LHCN-M2 (cell line): Measurements from ENCODE around the gene RPS23. TPM values are rescaled to one million over a fixed set of nuclear protein-coding genes. Genes with fewer than 3 reads are reported as not detected.

ENCODE experiments used
- DNase-seq: peaks from one replicate; pipeline ENCODE4 v3.0.0-alpha.2; 2012; ENCODE audit warnings: low read depth
- polyA plus RNA-seq: library from polyadenylated mRNA; unstranded; fragments of >200 nt; gene quantifications from one replicate; pipeline ENCODE4 v1.2.1, GENCODE V29; 2012; ENCODE audit warnings: missing spikeins
- total RNA-seq: library from RNA; depleted of rRNA; stranded (reverse); fragments of >200 nt; gene quantifications from 2 replicates; pipeline ENCODE4 v1.2.3, GENCODE V29; 2014; rRNA removed

Gene RPS23
- 1,596 and 2,071 TPM in 2 replicates for total RNA-seq
- 3,896 TPM for polyA plus RNA-seq

DNA sequence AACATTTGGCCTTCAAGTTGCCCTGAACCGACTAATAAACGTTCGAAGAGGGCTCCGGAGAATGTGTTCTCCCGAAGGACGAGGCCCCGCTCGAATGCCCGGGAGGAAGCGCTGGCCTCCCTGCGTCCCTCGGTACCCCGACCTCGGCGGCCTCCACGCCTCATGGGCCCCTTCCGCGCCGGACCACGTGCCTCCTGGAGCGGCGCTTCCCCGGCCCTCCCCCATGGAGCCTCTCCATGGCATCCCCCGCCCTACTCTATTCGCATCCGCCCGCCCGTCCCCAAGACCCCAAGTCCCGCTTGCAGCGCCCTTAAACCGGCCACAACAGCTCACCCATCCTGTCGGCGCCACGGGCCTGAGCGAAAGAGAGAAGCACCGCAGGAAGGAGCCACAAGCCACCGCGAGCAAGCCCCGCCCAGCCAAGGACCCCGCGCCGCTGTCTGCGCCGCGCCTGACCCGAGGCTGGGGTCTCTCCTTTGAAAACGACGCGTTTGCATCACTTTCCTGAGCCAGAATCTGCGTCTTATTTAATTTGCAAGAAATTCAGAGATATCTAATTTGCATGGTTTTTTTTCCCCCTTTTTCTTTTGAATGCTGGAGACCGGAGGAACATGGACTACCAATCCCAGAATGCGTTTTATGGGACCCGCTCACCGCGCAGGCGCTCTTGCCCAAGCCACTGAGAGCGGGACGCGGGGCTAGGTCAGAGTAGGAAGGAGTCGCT, at the start of gene RPS23:
TSS of gene RPS23 (minus strand) at position 368 of the 724 bp plus-strand sequence. CDS start at position 337, 31 bp downstream.
- DNase-seq = peak; percentile 93

DNA sequence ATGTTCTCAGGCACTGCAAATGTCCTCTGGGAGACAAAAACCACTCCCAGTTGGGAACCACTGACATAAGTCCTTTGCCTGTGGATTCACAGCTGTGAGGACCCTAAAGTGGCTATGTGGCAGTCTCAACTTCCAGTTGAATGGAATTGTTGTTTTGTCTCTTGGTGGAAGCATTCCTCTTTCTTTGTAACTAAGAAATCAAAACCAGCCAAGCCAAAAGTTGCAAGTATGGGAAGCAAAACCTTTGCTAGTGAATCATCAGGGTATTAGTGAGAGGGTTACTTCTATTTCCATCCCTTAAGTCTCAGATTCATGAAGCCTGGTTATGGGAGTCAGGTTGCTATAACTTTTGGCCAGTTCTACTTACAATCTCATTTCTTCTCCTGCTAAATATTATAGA, 49.8 kb upstream of the RPS23 start:
- no peak for DNase-seq

- no peak for DNase-seq
These were observed 47.8 kb upstream of the RPS23 start for GRCh38 chr5:82325996-82326395.

- DNase-seq = no peak
These were observed 47.0 kb upstream of the RPS23 start for GRCh38 chr5:82325155-82325554.

DNA sequence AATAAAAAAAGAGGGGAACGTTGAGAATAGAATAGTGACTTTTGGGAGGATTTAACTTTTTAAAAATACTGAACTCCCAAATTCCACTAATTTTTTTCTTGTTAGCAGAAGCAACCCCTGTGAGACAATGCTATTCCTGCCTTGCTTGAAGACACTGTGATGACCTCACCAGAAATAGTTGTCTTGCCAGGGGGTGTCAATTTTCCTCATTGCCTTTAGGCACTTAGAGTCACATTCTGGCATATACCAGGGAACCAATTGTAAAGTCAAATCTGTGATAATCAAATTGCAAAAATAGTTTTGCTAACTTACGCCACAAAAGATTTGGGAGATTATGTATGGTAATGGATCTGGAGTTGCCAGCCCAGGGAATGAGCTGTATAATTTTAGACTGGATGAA, 42.8 kb upstream of the RPS23 start:
- no peak for DNase-seq

DNA sequence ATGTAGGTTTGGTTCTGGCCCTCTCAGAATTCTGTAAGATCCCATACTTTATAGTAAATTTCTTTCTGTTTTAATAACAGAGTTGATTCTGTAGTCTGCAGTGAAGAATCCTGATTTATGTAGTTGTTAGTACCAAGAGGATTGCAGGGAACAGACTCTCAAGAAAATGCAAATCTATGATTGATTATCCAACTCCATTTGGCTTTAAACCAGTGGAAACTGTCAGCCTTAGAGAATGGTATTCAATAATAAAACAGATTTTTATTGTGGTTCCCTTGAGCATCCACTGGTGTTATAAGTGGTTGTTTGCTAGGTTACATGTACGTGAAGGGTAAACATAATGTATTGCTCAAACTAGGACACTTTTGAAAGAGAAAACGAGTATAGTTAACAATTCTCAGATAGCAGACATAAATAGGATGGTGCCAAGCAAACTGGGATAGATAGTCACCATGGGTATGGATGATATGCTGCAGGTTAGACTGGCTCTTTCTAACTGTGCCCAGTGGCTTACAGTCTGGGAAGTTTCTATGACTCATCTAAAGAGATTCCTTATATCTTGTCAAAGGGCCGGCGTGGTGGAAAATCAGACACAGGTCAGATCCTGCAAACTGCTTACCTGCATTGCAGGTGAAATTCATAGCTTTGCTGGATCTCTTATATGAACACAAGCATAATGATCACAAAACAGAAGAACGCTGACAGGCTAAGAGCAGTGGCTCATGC, 41.7 kb upstream of the RPS23 start:
- DNase-seq = no peak

DNA sequence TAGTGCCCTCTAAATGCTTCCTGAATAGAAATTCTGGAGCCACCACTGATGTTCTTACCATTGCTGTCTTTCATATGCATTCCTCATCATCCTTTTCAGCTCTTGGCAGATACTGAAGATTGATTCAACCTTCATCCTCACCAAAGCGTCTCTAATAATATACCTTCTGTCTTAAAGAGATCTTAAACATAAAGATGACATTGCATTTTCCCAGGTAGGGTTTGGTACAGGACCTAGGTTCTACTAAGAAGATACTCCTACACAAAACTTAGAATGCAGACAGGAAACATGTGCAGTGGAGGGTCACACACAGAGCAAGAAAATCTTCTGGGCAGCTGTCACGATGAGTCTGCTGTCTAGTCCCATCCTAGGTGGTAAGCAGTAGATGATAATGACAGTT, 41.0 kb upstream of the RPS23 start:
- DNase-seq = no peak

DNA sequence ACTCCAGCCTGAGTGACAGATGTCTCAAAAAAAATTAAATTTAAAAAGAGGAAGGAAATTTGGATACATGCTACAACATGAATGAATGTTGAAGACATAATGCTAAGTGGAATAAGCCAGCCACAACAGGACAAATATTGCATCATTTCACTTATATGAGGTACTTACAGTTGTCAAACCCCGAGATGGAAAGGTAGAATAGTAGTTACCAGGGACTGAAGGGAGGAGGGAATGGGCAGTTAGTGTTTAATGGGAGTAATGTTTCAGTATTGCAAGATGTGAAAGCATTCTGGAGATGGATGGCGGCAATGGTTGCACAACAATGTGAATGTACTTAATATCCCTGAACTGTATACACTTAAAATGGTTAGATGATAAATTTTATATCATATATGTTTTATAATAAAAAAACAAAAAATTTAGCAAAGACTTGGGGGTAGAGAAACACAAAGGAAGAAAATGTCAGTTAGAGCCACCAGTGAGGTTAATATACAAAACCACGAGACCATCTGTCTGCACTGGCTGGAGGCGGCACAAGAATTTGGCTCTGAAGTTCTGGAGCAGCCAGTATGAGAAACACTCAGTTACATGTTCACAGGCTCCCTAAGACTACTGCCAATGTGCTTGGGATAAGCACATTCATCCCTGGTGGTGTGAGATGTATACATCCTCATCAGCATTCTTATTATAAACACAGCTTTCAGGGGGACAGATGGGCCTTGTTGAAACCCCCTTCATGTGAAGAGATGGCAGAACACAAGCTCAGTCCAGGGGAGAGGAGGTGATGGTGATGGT, 37.0 kb upstream of the RPS23 start:
- DNase-seq = peak; percentile 45

GRCh38 chr5:82313016-82313415, 34.9 kb upstream of the RPS23 start:
- DNase-seq = no peak

DNA sequence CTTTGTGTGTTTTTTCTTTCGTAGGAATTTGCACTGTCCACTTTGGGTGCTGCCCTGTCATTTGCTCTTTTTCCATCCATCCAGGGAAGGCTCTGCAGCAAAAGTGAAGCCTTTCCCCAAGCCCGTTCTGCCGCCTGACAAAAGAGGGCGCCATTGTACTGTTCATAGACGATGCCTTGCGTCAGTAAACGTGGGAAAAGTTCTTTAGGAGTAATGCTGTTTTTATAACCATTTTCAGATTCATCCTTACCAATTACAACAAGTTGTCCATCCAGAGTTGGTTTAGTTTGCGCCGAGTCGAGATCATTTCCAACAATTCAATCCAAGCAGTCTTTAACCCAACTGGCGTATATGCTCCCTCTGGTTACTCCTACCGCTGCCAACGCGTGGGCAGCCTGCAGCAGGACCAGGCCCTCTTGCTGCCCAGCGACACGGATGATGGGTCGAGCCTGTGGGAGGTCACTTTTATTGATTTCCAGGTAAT, 34.3 kb upstream of the RPS23 start:
- peak; percentile 79 for DNase-seq

- DNase-seq = no peak
These were observed 31.0 kb upstream of the RPS23 start for GRCh38 chr5:82309091-82309531.

DNA sequence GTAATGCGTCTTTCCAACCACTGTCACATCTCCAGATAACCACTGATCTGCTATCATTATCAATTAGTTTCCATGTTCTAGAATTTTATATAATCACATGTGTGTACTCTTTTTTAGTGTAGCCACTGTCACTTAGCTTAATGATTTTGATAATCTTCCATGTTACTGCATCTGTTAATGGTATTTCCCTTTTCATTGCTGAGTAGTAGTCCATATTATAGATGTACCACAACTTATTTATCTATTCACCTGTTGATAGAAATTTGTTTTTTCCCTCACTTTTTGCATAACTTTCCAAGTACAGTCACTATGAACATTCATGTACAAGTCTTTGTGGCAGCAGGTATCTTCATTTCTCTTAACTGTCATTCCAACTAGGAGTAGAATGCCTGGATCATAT, 30.3 kb upstream of the RPS23 start:
- no peak for DNase-seq

GRCh38 chr5:82307451-82307850, 29.3 kb upstream of the RPS23 start:
- no peak for DNase-seq

GRCh38 chr5:82306151-82306550, 28.0 kb upstream of the RPS23 start:
- no peak for DNase-seq

GRCh38 chr5:82301190-82301589, 23.0 kb upstream of the RPS23 start:
- no peak for DNase-seq

DNA sequence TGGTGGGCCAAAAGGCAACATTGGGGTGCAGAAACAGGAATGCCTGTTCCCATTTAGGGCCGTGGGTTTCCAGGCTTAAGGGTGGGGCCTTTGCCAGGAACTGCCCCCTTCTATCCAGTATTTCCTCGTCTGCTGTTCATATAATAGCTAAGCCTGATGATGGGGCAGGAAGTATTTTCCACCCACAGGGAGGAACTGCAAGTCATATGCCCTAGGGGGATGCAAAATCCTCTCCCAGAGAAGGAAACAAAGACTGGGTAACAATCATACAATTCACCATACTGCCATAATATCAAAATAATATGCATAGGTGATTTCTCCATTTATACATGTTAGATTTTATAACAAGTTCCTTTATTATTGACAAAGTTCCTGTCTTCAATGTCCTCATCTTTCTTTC, 20.5 kb upstream of the RPS23 start:
- no peak for DNase-seq

- no peak for DNase-seq
These were observed 19.6 kb upstream of the RPS23 start for GRCh38 chr5:82297711-82298110.

GRCh38 chr5:82296929-82297328, 18.8 kb upstream of the RPS23 start:
- no peak for DNase-seq

DNA sequence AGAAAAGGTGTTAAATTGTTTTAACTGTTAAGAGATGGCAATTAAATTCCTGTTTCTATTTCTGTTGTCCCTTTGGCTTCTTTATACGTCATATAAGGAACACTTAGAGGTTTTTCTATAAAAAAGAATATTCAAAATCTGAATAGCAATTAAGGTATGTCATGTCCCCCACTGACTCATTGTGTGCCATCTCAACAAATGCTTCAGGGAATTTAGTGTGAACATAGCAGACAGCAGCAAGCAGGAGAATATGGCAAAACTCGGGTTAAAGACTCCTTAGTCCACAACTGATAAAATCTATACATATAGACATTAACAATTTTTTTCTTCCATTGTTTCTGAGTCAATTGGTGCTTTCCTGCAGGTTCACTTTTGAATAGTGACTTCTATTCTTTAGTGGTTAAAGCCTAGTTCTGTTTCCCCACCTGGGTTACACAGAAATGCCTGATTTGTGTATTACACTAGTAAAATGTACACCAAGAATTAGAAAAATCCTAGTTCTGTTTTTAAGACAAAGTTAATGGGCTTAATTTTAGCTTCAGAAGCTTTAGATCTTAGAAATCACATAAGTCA, 17.9 kb upstream of the RPS23 start:
- no peak for DNase-seq

DNA sequence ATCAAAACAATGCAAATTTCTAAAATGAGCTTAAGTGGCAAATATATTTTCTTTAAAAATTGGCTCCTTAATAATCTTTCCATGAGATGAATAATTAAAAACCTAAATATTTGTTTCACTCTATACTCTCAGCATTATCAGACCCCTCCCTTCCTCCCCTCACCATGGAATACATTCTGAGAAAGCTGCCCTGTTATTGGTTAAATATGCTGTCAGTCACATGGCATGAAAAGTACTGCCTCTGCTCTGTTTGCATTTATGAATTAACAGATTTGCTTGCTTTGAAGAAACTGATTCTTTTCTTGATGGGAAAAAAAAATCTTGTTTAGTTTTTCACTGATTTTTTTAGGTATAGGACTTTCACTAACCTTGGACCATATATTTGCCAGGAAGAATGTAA, 17.0 kb upstream of the RPS23 start:
- DNase-seq = peak; percentile 32

GRCh38 chr5:82291420-82291819, 13.3 kb upstream of the RPS23 start:
- no peak for DNase-seq

DNA sequence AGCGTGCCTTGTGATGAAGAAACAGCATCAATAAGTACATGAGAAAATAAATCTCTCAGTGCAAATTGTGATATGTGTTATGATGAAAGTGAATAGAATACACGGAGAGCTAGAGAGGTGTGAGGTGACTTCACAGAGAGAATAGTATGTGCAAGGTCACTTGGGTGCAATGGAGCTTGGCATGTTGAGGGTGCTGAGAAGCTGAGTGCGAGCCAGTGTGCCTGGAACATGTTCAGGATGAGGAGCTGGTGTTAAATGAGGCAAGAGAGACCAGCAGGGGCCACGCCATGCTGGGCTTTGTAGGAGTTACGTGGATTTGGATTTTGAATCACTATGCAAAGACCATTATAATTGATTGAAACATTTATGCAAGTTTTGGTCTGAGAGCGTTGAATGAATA, 12.8 kb upstream of the RPS23 start:
- no peak for DNase-seq
